Head of caudate nucleus (tissue), 42 donors: ENCODE measurements around the gene TFAP2B.

ENCODE experiments used
- DNase-seq, 42 donors: peaks; one replicate each; pipeline versions ENCODE4 v3.0.0 to v3.0.0-alpha.2; 2020 to 2021; ENCODE audit warnings: mixed read lengths in 7 of 42
- intact Hi-C: fragments of 100-400 bp; cut with DNase I; formaldehyde crosslinking; loops from one replicate; pipeline ENCODE4 v1.15.0; 2022

The TFAP2B gene

GRCh38 chr6:50890579-50890978 is 71.9 kb downstream of the TFAP2B start:
- intact Hi-C loops, result no loop called here
- DNase-seq, result no peak

GRCh38 chr6:50891290-50891689 is 72.6 kb downstream of the TFAP2B start:
- intact Hi-C loops, result no loop called here
- no peak for DNase-seq
